Vagina (tissue), 2 donors: ENCODE data around the gene GABBR2. TPM values are rescaled to one million over a fixed set of nuclear protein-coding genes. Genes with fewer than 3 reads are reported as not detected.

ENCODE experiments used
- DNase-seq, 2 donors: peaks; one replicate each; pipeline ENCODE4 v3.0.0-alpha.2; 2017; ENCODE audit errors: extremely low spot score in 2 of 2
- H3K27ac ChIP-seq: fragments of 200-600 bp; sonication (generic); one replicate; pipeline ENCODE4 v1.5.1; 2019
- H3K27me3 ChIP-seq: fragments of 200-600 bp; sonication (generic); one replicate; pipeline ENCODE4 v1.5.1; 2019
- H3K36me3 ChIP-seq, 2 donors: fragments of 200-600 bp; sonication (generic); one replicate each; pipeline ENCODE4 v1.5.1; 2017 to 2019
- H3K4me1 ChIP-seq: fragments of 200-600 bp; sonication (generic); one replicate; pipeline ENCODE4 v1.5.1; 2019
- H3K4me3 ChIP-seq, 2 donors: fragments of 200-600 bp; sonication (generic); 1 replicate in 1 of 2; 2 replicates in 1 of 2; pipeline ENCODE4 v1.5.1; 2016 to 2019
- H3K9me3 ChIP-seq: fragments of 200-600 bp; sonication (generic); one replicate; pipeline ENCODE4 v1.5.1; 2019
- CTCF ChIP-seq, 3 experiments: fragments of 450-650 bp in 2 of 3; fragments of 200-600 bp in 1 of 3; sonication (generic) in 1 of 3; IDR thresholded peaks; one replicate each; pipeline ENCODE4 v1.5.1; 2017 to 2019; ENCODE audit warnings: antibody characterized with exemption in 3 of 3, mild to moderate bottlenecking in 2 of 3, moderate library complexity in 2 of 3
- POLR2A ChIP-seq, 2 donors: fragments of 450-650 bp; IDR thresholded peaks; one replicate each; pipeline ENCODE4 v1.6.1; 2017; ENCODE audit warnings: antibody characterized with exemption in 2 of 2, mild to moderate bottlenecking in 2 of 2, moderate library complexity in 2 of 2
- POLR2AphosphoS5 ChIP-seq, 2 donors: sonication (generic); formaldehyde crosslinking; IDR thresholded peaks; one replicate each; pipeline ENCODE4 v1.9.0; 2017; ENCODE audit warnings: antibody characterized with exemption in 2 of 2, mild to moderate bottlenecking in 2 of 2, low read depth in 1 of 2; ENCODE audit not compliant: insufficient read depth in 1 of 2
- intact Hi-C: fragments of 100-400 bp; cut with DNase I; formaldehyde crosslinking; loops from one replicate; pipeline ENCODE4 v1.15.1; 2023
- total RNA-seq: library from RNA; depleted of rRNA; stranded (reverse); fragments of >200 nt; gene quantifications from one replicate; pipeline ENCODE4 v1.2.3, GENCODE V29; 2016

Gene GABBR2
- total RNA-seq, 1 donor from 2014 or later = not detected

GRCh38 chr9:98652302-98652701 lies 56.4 kb downstream of the GABBR2 start:
- Histone ChIP-seq H3K9me3 (no peaks in the 10 kb centered on the region), H3K36me3 (no peaks in the 10 kb centered on the region), H3K4me3 (no peak overlapping the region), H3K27ac (no peak overlapping the region), H3K27me3 (no peaks in the 10 kb centered on the region), H3K4me1 (no peaks in the 10 kb centered on the region)
- TF ChIP-seq POLR2AphosphoS5 (IDR thresholded peaks at IDR 0.05; ENCODE audit: insufficient read depth in 1 of 2, low read depth in 1 of 2) (no peak), CTCF (IDR thresholded peaks at IDR 0.05) (no peak)
- intact Hi-C loops = no loop called here
- DNase-seq = no peak

DNA sequence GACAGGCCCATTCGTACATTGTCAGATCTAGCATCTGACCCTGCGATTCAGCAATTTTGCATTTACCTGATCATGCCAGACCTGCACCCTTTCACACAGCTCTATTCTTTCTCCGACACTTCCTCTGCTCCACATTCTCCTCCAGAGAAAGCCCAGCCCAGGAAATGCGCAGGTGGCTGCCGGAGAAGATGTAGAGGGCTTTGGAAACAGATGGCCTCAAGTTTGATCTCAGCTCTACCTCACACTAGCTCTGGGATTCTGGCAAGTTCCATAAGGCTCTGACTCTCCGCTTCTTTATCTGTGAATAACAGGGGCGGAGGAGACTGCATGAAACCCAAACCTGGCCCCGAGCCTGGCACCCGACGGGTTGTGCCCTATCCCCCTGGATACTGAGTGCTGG lies 61.5 kb downstream of the GABBR2 start:
- Histone ChIP-seq H3K27ac (no peak overlapping the region), H3K27me3 (no peaks in the 10 kb centered on the region), H3K36me3 (no peaks in the 10 kb centered on the region), H3K4me3 (no peak overlapping the region), H3K9me3 (no peaks in the 10 kb centered on the region), H3K4me1 (no peaks in the 10 kb centered on the region)
- DNase-seq = no peak
- intact Hi-C loops = no loop called here
- TF ChIP-seq CTCF (IDR thresholded peaks at IDR 0.05) (no peak), POLR2AphosphoS5 (IDR thresholded peaks at IDR 0.05; ENCODE audit: insufficient read depth in 1 of 2, low read depth in 1 of 2) (no peak), POLR2A (IDR thresholded peaks at IDR 0.05) (no peak)

DNA sequence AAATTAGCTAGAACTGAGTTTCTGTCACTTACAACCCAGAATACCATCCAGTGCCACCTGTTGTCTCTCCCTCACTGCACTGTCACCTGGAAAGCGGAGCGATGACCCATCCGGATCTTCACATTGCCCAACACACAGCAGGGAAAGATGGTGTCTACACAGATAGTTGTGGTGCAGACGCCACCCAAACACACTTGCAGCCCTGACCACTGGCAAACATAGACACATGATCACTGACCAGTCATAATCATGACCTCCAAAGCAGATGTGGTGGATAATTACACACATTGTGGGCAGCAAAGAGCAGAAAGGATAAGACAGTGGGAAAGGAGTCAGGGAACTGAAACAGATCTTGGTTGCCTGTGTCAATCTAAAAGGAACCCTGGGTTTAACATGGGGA lies 64.7 kb downstream of the GABBR2 start:
- intact Hi-C loops = no loop called here
- Histone ChIP-seq H3K4me1 (no peaks in the 10 kb centered on the region), H3K9me3 (no peaks in the 10 kb centered on the region), H3K27ac (no peak overlapping the region), H3K4me3 (no peak overlapping the region), H3K36me3 (no peaks in the 10 kb centered on the region), H3K27me3 (no peaks in the 10 kb centered on the region)
- no peak for DNase-seq
- no peak for TF ChIP-seq CTCF (IDR thresholded peaks at IDR 0.05)
- no peak for TF ChIP-seq POLR2AphosphoS5 (IDR thresholded peaks at IDR 0.05; ENCODE audit: insufficient read depth in 1 of 2, low read depth in 1 of 2)
- no peak for TF ChIP-seq POLR2A (IDR thresholded peaks at IDR 0.05)

DNA sequence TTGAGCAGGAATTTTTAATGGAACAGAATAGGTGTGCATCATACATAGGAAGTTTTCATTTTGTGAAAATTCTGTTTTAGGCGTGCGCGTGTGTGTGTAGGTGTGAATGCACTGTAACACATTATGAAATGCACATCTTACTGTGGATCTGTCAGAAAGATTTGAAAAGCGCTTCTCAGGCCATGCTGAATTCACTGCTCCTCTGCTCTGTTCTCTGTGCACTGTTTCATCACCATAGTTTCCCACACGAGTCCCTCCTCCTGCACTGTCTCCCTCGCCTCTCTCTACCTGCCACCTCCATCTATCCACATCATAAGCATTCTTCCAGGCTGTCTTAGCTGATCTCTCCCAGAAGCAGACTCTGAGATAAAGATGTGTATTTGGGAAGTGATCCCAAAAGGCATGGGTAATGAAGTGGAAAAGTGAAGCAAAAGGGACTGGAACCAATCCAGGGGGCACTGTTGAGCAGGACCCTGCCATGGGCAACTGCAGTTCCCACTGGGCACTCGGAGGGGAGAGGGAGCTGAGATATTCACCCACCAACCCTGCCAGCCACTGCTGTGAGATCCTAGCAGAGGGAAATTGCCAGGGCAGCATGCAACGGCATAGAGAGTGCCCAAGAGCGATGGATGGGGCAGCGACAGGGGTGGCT lies 65.9 kb downstream of the GABBR2 start:
- Histone ChIP-seq H3K9me3 (no peaks in the 10 kb centered on the region), H3K4me1 (no peaks in the 10 kb centered on the region), H3K4me3 (no peak overlapping the region), H3K36me3 (no peaks in the 10 kb centered on the region), H3K27ac (no peak overlapping the region), H3K27me3 (no peaks in the 10 kb centered on the region)
- TF ChIP-seq CTCF (IDR thresholded peaks at IDR 0.05) (no peak), POLR2AphosphoS5 (IDR thresholded peaks at IDR 0.05; ENCODE audit: insufficient read depth in 1 of 2, low read depth in 1 of 2) (no peak), POLR2A (IDR thresholded peaks at IDR 0.05) (no peak)
- intact Hi-C loops = no loop called here
- no peak for DNase-seq

DNA sequence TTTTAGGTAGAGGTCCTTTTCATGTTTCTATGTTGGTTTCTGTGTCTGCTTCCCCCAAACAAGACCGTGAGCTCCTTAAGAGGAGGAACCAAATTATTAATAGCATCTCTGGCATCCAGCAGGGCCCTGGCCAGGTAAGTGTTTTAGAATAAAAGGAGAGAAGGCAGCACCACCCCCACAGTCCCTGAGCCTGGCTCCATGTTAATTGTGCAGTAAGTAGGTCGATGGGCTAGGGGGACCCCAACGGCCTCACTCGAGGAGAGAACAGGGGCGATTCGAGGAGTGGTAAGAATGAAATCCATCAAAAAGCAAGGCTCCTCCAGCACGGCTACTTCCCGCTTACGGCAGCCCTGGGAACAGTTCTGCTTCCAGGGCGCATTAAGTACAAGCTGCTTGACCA lies 67.0 kb downstream of the GABBR2 start:
- no peak for DNase-seq
- Histone ChIP-seq H3K9me3 (no peaks in the 10 kb centered on the region), H3K4me3 (no peak overlapping the region), H3K27ac (no peak overlapping the region), H3K4me1 (no peaks in the 10 kb centered on the region), H3K27me3 (no peaks in the 10 kb centered on the region), H3K36me3 (no peaks in the 10 kb centered on the region)
- intact Hi-C loops = no loop called here
- TF ChIP-seq POLR2A (IDR thresholded peaks at IDR 0.05) (no peak), POLR2AphosphoS5 (IDR thresholded peaks at IDR 0.05; ENCODE audit: insufficient read depth in 1 of 2, low read depth in 1 of 2) (no peak), CTCF (IDR thresholded peaks at IDR 0.05) (no peak)
